GM12875 (cell line): ENCODE data around the gene KCNMA1.

Experiments
- H3K4me3 ChIP-seq: one replicate; pipeline ENCODE4 v1.5.1; 2011; ENCODE audit warnings: low read depth, low read length, control low read depth
- CTCF ChIP-seq: IDR thresholded peaks from 2 replicates; pipeline ENCODE4 v1.5.1; 2011; ENCODE audit warnings: low read depth, mild to moderate bottlenecking, control low read depth, inconsistent platforms, low read length, moderate library complexity, borderline replicate concordance; ENCODE audit not compliant: insufficient read depth

KCNMA1 gene

GRCh38 chr10:77639756-77640155, 2.1 kb upstream of the KCNMA1 start:
- TF ChIP-seq CTCF: no peak

GRCh38 chr10:77638321-77639101, 903 bp upstream of the KCNMA1 start:
- no peak for TF ChIP-seq CTCF
- H3K4me3 ChIP-seq: no peak overlapping the region

More at GRCh38 chr10:77639756-77640155, 2.1 kb upstream of the KCNMA1 start:
- no peak overlapping the region for H3K4me3 ChIP-seq

GRCh38 chr10:77636967-77637531, 559 bp downstream of the KCNMA1 start:
- no peak overlapping the region for H3K4me3 ChIP-seq

GRCh38 chr10:77636282-77636966, 1.2 kb downstream of the KCNMA1 start:
- H3K4me3 ChIP-seq: no peak overlapping the region
- TF ChIP-seq CTCF: no peak

More at GRCh38 chr10:77636967-77637531, 559 bp downstream of the KCNMA1 start:
- no peak for TF ChIP-seq CTCF

- TF ChIP-seq CTCF: no peak
- H3K4me3 ChIP-seq: no peak overlapping the region
Observed at GRCh38 chr10:77635402-77636227, 2.0 kb downstream of the KCNMA1 start.

GRCh38 chr10:77634939-77635338, 2.7 kb downstream of the KCNMA1 start:
- no peak overlapping the region for H3K4me3 ChIP-seq
- TF ChIP-seq CTCF: no peak
